ENCODE results near the gene CES4A.
"Not testable (repeated sequence)": the region's sequence is repeated elsewhere in the genome, so short reads cannot be mapped to it uniquely, and the experiment has no call there.

The CES4A gene

DNA sequence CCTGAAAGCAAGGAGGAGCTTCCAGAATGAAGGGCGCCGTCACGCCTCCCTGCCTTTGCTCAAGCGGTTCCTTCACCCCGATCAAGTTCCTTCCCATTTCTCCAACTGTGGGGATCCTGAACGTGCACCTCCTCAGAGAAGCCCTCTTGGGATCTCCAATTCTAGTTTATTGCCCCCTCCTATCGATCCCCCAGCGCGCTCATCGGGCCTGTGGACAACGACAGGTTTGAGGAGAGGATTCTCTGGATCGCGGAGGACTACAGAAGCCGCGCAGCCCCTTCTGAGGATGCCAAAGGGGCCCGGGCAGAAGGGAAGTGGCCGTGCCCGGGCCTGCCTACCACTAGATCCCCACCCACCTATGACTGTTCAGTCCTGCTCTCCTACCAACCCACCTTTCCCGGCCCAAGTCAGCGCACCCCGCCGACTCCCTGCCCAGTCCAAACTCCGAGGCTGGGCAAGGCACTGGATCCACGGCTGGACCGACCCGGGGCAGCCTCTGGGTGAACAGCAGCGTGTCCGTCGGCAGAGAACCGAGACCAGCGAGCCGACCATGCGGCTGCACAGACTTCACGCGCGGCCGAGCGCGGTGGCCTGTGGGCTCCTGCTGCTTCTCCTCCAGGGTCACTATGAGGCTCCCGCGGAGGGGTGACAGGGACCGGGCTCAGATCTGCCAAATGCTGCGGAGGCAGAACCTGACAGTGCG, 40.1 kb upstream of the CES4A start:
- Histone ChIP-seq H3K4me3 (ENCODE audit: low read depth in 1 of 2, low read length in 2 of 2) (peak overlapping the region; percentile 61), H3K27ac (ENCODE audit: low read depth, low read length) (no peak overlapping the region), H3K9ac (ENCODE audit: low read length) (no peak overlapping the region), H3K4me1 (ENCODE audit: insufficient read depth, low read length) (peaks cover 4% of the 10 kb centered on the region), H3K27me3 (ENCODE audit: control insufficient read depth in 1 of 2, insufficient read depth in 2 of 2, low read length in 2 of 2) (peaks cover 13 to 15% of the 10 kb centered on the region in 2 donors), H3K36me3 (ENCODE audit: insufficient read depth, low read length) (no peaks in the 10 kb centered on the region), H3K9me3 (ENCODE audit: low read length) (peaks cover 4% of the 10 kb centered on the region)

DNA sequence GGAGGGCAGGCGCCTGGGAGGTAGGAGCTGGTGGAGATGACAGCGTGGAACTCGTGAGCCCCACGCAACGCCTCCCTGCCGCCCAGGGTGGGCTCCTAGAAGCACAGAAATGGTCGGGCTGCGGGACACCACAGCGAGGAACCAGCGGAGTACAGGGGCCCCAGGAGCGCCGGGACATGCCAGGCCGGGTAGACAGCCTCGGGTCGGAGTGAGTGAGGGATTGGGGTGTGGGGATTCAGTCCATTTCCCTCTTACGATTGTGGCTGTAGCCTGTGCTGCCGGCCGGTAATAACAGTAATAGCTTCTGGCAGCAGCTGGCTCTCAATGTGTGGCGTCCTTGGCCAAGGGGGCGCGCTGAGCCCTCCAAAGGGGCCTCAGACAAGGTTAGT, 39.6 kb upstream of the CES4A start:
- no peak overlapping the region for H3K9ac ChIP-seq (ENCODE audit: low read length)
- H3K4me3 ChIP-seq (ENCODE audit: low read depth in 1 of 2, low read length in 2 of 2) = peak overlapping the region; percentile 61
- no peak overlapping the region for H3K27ac ChIP-seq (ENCODE audit: low read depth, low read length)
- peaks cover 4% of the 10 kb centered on the region for H3K4me1 ChIP-seq (ENCODE audit: insufficient read depth, low read length)
- peaks cover 13 to 15% of the 10 kb centered on the region in 2 donors for H3K27me3 ChIP-seq (ENCODE audit: control insufficient read depth in 1 of 2, insufficient read depth in 2 of 2, low read length in 2 of 2)
- H3K36me3 ChIP-seq (ENCODE audit: insufficient read depth, low read length) = no peaks in the 10 kb centered on the region
- H3K9me3 ChIP-seq (ENCODE audit: low read length) = peaks cover 4% of the 10 kb centered on the region

DNA sequence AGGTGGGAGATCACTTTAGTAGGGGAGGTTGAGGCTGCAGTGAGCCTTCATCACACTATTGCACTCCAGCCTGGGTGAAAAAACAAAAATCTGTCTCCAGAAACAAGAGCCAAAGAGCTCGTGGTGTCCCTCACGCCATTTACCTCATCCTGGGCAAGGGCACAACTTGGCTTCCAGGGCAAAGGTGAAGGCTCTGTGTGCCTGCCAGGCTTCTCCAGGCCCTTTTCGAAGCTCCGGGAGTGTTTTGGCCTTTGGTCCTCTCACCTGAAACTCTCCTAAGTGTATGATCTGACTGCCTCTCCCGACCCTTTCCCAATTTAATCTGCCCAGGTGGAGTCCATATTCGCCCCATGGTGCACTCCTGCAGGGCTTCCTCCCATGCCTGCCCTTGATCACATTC, 38.9 kb upstream of the CES4A start:
- Histone ChIP-seq H3K4me3 (ENCODE audit: low read depth in 1 of 2, low read length in 2 of 2) (no peak overlapping the region), H3K36me3 (ENCODE audit: insufficient read depth, low read length) (no peaks in the 10 kb centered on the region), H3K27ac (ENCODE audit: low read depth, low read length) (no peak overlapping the region), H3K27me3 (ENCODE audit: control insufficient read depth in 1 of 2, insufficient read depth in 2 of 2, low read length in 2 of 2) (peaks cover 13 to 15% of the 10 kb centered on the region in 2 donors), H3K9ac (ENCODE audit: low read length) (no peak overlapping the region), H3K4me1 (ENCODE audit: insufficient read depth, low read length) (peaks cover 4% of the 10 kb centered on the region), H3K9me3 (ENCODE audit: low read length) (peaks cover 4% of the 10 kb centered on the region)

DNA sequence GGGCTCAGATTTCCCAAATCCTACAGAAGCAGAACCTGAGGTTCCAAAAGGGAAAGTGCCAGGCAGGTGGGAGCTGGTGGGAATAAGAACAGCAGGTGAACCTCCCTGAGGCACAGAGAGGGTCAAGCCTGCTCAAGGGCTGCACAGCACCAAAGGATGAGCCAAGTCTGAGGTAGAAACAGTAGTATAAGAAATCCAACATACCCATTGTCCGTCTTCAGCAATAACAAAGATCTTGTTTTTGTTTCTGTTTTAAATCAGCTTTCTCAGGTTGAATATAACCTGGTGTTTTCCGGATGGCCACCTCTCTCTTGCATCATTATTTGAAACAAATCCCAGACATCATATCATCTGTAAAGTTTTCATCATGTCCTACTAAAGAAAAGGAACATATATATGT, 38.0 kb upstream of the CES4A start:
- Histone ChIP-seq H3K36me3 (ENCODE audit: insufficient read depth, low read length) (no peaks in the 10 kb centered on the region), H3K4me1 (ENCODE audit: insufficient read depth, low read length) (peaks cover 4% of the 10 kb centered on the region), H3K27ac (ENCODE audit: low read depth, low read length) (no peak overlapping the region), H3K9me3 (ENCODE audit: low read length) (peaks cover 4% of the 10 kb centered on the region), H3K4me3 (ENCODE audit: low read depth in 1 of 2, low read length in 2 of 2) (no peak overlapping the region), H3K27me3 (ENCODE audit: control insufficient read depth in 1 of 2, insufficient read depth in 2 of 2, low read length in 2 of 2) (peaks cover 13 to 15% of the 10 kb centered on the region in 2 donors), H3K9ac (ENCODE audit: low read length) (no peak overlapping the region)

DNA sequence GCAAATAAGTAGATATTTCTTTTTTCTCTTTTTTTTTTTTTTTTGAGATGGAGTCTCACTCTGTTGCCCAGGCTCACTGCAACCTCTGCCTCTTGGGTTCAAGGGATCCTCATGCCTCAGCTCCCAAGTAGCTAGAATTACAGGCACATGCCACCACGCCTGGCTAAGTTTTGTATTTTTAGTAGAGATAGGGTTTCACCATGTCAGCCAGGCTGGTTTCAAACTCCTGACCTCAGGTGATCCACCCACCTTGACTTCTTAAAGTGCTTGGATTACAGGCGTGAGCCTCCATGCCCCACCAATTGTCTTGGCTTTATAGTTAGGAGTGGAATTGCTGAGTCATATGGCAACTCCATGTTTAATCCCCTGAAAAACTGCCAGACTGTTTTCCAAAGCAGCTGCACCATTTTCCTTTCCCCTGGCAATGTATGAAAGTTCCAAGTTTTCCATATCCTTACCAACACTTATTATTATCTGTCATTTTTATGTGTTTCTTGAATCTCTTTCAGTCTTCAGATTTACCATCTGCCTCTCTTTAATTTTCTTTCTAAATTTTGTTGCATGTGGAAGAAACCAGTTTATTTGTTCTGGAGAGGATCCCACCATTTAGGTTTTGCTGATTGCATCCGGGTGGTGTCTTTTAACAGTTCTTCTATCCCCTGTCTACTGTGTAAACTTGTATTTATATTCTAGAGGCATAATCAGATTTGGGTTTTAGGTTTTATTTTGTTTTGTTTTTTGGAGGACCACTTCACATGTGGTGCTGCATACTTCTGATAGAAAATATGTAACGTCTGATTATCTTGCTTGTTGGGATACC, 37.2 kb upstream of the CES4A start:
- Histone ChIP-seq H3K27me3 (ENCODE audit: control insufficient read depth in 1 of 2, insufficient read depth in 2 of 2, low read length in 2 of 2) (peaks cover 13 to 15% of the 10 kb centered on the region in 2 donors), H3K9me3 (ENCODE audit: low read length) (peaks cover 4% of the 10 kb centered on the region), H3K4me3 (ENCODE audit: low read depth in 1 of 2, low read length in 2 of 2) (no peak overlapping the region), H3K36me3 (ENCODE audit: insufficient read depth, low read length) (no peaks in the 10 kb centered on the region), H3K27ac (ENCODE audit: low read depth, low read length) (no peak overlapping the region), H3K4me1 (ENCODE audit: insufficient read depth, low read length) (peaks cover 4% of the 10 kb centered on the region), H3K9ac (ENCODE audit: low read length) (no peak overlapping the region)

DNA sequence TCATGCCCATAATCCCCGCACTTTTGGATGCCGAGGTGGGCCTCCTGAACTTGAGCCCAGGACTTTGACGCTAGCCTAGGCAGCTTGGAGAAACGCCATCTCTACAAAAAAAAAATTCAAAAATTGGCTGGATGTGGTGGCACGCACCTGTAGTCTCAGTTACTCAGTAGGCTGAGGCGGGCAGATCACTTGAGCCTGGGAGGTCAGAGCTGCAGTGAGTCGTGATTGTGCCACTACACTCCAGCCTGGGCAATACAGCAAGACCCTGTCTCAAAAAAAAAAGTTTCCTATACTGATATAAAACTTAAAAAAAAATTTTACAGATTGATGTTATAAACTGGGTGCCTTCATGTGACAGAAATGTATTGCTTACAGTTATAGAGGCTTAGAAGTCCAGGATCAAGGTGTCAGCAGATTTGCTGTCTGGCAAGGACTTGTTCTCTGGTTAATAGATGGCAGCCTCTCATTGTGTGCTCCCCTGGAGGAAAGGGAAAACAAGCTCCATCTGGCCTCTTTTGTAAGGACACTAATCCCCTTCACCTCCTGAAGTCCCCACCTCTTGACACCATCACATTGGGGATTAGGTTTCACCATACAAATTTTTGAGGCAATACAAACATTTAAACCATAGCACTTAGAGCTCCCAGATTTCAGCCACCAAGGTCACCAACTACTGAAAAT, 35.8 kb upstream of the CES4A start:
- Histone ChIP-seq H3K4me1 (ENCODE audit: insufficient read depth, low read length) (no peaks in the 10 kb centered on the region), H3K9ac (ENCODE audit: low read length) (no peak overlapping the region), H3K27ac (ENCODE audit: low read depth, low read length) (no peak overlapping the region), H3K27me3 (ENCODE audit: control insufficient read depth in 1 of 2, insufficient read depth in 2 of 2, low read length in 2 of 2) (peaks cover 13 to 15% of the 10 kb centered on the region in 2 donors), H3K4me3 (ENCODE audit: low read depth in 1 of 2, low read length in 2 of 2) (no peak overlapping the region), H3K9me3 (ENCODE audit: low read length) (peaks cover 4% of the 10 kb centered on the region), H3K36me3 (ENCODE audit: insufficient read depth, low read length) (no peaks in the 10 kb centered on the region)

DNA sequence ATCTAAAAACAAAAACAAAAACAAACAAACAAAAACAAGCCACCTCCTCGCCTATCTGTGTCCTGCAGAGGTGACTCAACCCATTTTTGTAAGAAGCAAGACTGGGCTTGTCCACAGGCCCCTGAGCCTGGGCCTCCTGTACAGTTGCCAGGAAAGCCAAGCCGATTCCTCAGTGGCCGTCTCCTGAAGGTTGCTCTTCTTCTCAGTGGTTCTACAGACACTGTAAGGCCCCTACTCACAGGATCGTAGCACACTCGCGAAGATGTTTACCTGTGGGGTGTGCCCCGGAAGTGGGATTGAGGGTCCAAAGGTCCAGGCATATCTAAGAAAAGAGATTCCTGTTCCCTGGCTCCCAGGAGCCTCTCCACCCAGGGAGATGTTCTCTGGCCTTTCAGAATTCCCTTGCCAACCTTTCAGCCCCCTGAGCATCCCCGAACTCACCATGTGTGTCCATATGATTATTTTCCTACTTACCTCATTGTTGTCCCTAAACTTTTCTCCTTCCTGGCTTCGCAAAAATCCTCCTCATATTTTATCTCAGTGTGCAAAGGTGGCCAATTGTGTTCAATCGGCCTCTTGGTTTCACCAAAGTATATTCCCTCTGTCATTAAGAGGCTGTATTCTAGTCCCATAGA, 34.8 kb upstream of the CES4A start:
- Histone ChIP-seq H3K9ac (ENCODE audit: low read length) (no peak overlapping the region), H3K4me1 (ENCODE audit: insufficient read depth, low read length) (no peaks in the 10 kb centered on the region), H3K9me3 (ENCODE audit: low read length) (peaks cover 4% of the 10 kb centered on the region), H3K27me3 (ENCODE audit: control insufficient read depth in 1 of 2, insufficient read depth in 2 of 2, low read length in 2 of 2) (peaks cover 13 to 15% of the 10 kb centered on the region in 2 donors), H3K36me3 (ENCODE audit: insufficient read depth, low read length) (no peaks in the 10 kb centered on the region), H3K4me3 (ENCODE audit: low read depth in 1 of 2, low read length in 2 of 2) (no peak overlapping the region), H3K27ac (ENCODE audit: low read depth, low read length) (no peak overlapping the region)

DNA sequence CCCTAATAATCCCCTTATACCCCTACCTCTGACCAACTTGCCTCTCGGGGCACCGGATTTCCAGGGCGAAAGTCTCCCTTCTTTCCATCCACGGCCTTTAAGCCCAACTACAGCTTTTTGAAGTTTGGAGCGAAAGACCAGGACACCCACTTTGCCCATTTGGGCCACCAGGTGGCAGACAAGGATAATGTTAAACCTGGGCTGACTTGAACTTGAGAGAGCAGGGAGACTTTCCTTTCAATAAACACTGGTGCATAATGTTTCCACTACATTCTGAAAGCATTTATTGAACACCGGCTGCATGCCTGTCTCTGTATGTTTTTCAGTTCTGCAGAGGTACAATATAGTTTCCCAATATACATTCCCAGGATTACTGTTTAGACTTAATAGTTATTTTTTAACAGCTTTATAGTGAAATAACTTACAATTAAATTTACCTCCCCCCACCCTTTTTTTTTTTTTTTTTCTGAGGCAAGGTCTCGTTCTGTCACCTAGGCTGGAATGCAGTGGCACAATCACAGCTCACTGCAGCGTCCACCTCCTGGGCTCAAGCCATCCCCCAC, 34.2 kb upstream of the CES4A start:
- H3K9ac ChIP-seq (ENCODE audit: low read length) = no peak overlapping the region
- H3K36me3 ChIP-seq (ENCODE audit: insufficient read depth, low read length) = no peaks in the 10 kb centered on the region
- H3K27ac ChIP-seq (ENCODE audit: low read depth, low read length) = no peak overlapping the region
- peaks cover 4% of the 10 kb centered on the region for H3K9me3 ChIP-seq (ENCODE audit: low read length)
- no peaks in the 10 kb centered on the region for H3K4me1 ChIP-seq (ENCODE audit: insufficient read depth, low read length)
- H3K27me3 ChIP-seq (ENCODE audit: control insufficient read depth in 1 of 2, insufficient read depth in 2 of 2, low read length in 2 of 2) = peaks cover 12 to 13% of the 10 kb centered on the region in 2 donors
- no peak overlapping the region for H3K4me3 ChIP-seq (ENCODE audit: low read depth in 1 of 2, low read length in 2 of 2)

DNA sequence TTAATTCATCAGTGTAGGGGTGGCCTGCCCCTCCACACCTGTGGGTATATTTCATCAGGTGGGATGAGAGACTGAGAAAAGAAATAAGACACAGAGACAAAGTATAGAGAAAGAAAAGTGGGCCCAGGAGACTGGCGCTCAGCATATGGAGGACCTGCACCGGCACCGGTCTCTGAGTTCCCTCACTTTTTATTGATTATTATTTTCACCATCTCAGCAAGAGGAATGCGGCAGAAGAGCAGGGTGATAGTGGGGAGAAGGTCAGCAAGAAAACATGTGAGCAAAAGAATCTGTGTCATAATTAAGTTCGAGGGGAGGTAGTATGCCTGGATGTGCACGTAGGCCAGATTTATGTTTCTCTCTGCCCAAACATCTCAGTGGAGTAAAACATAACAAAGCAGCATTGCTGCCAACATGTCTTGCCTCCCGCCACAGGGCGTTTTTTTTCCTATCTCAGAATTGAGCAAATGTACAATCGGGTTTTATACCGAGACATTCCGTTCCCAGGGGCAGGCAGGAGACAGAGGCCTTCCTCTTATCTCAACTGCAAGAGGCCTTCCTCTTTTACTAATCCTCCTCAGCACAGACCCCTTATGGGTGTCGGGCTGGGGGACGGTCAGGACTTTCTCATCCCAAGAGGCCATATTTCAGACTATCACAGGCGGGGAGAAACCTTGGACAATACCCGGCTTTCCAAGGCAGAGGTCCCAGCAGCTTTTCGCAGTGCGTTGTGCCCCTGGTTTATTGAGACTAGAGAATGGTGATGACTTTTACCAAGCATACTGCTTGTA, 32.8 kb upstream of the CES4A start:
- H3K36me3 ChIP-seq (ENCODE audit: insufficient read depth, low read length); H3K4me3 ChIP-seq (ENCODE audit: low read depth in 1 of 2, low read length in 2 of 2); H3K9me3 ChIP-seq (ENCODE audit: low read length); H3K4me1 ChIP-seq (ENCODE audit: insufficient read depth, low read length); H3K9ac ChIP-seq (ENCODE audit: low read length); H3K27ac ChIP-seq (ENCODE audit: low read depth, low read length): not testable (repeated sequence)
- peaks cover 6 to 13% of the 10 kb centered on the region in 2 donors for H3K27me3 ChIP-seq (ENCODE audit: control insufficient read depth in 1 of 2, insufficient read depth in 2 of 2, low read length in 2 of 2)

DNA sequence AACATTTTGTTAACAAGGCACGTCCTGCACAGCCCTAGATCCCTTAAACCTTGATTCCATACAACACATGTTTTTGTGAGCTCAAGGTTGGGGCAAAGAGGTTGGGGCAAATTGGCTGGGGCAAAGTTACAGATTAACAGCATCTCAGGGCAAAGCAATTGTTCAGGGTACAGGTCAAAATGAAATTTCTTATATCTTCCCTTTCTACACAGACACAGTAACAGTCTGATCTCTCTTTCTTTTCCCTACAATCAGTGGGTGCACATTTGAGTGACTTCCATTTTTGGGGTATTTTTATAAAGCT, 32.3 kb upstream of the CES4A start:
- H3K36me3 ChIP-seq (ENCODE audit: insufficient read depth, low read length); H3K9me3 ChIP-seq (ENCODE audit: low read length); H3K4me1 ChIP-seq (ENCODE audit: insufficient read depth, low read length); H3K27ac ChIP-seq (ENCODE audit: low read depth, low read length); H3K9ac ChIP-seq (ENCODE audit: low read length); H3K4me3 ChIP-seq (ENCODE audit: low read depth in 1 of 2, low read length in 2 of 2): not testable (repeated sequence)
- peaks cover 6 to 11% of the 10 kb centered on the region in 2 donors for H3K27me3 ChIP-seq (ENCODE audit: control insufficient read depth in 1 of 2, insufficient read depth in 2 of 2, low read length in 2 of 2)

Data from muscle layer of colon (tissue), 2 donors.